HepG2 (cell line): ENCODE data around the gene SERINC4. TPM values are rescaled to one million over a fixed set of nuclear protein-coding genes. Genes with fewer than 3 reads are reported as not detected.
A peak's percentile ranks its signal among the peaks of the same experiment; 100 is the strongest.

ENCODE experiments used
- AGO2 ChIP-seq: fragments of 200-400 bp; formaldehyde crosslinking; optimal IDR thresholded peaks from 2 replicates; pipeline ENCODE3; 2017; ENCODE audit warnings: mild to moderate bottlenecking, low read depth, low read length, moderate library complexity
- CEBPB ChIP-seq: IDR thresholded peaks from 2 replicates; pipeline ENCODE4 v1.6.1; 2011; ENCODE audit warnings: low read depth, low read length, improper control_type of control experiment, borderline replicate concordance
- FOXA3 ChIP-seq: IDR thresholded peaks from 2 replicates; pipeline ENCODE4 v1.6.1; 2016; ENCODE audit warnings: missing genetic modification reagents, missing compliant biosample characterization
- HNRNPK ChIP-seq: fragments of 200-400 bp; formaldehyde crosslinking; IDR thresholded peaks from 2 replicates; pipeline ENCODE4 v1.6.1; 2018; ENCODE audit warnings: low read length, low read depth, moderate library complexity, mild to moderate bottlenecking; ENCODE audit not compliant: poor library complexity, severe bottlenecking
- KDM2A ChIP-seq: sonication (generic); formaldehyde crosslinking; IDR thresholded peaks from 2 replicates; pipeline ENCODE4 v1.4.0; 2020; ENCODE audit warnings: low read depth, missing genetic modification reagents, borderline replicate concordance
- MAX ChIP-seq: IDR thresholded peaks from 2 replicates; pipeline ENCODE4 v1.6.1; 2012; ENCODE audit warnings: inconsistent platforms
- MXD3 ChIP-seq: IDR thresholded peaks from 2 replicates; pipeline ENCODE4 v1.6.1; 2016; ENCODE audit warnings: mild to moderate bottlenecking, missing biosample characterization, missing genetic modification reagents
- NR1H2 ChIP-seq: sonication (generic); formaldehyde crosslinking; IDR thresholded peaks from 2 replicates; pipeline ENCODE4 v1.8.1; 2022; ENCODE audit warnings: low read depth, missing genetic modification reagents, borderline replicate concordance
- SIN3B ChIP-seq: fragments of 150-350 bp; IDR thresholded peaks from 2 replicates; pipeline ENCODE4 v1.6.1; 2014; ENCODE audit warnings: low read length
- SP1 ChIP-seq, 2 experiments: fragments of 450-650 bp in 1 of 2; sonication (generic) in 1 of 2; formaldehyde crosslinking in 1 of 2; IDR thresholded peaks; 2 replicates each; pipeline versions ENCODE4 v1.4.0 to v1.6.1; 2016 to 2020; ENCODE audit warnings: missing genetic modification reagents in 1 of 2
- SRSF1 ChIP-seq: fragments of 200-400 bp; formaldehyde crosslinking; optimal IDR thresholded peaks from 2 replicates; pipeline ENCODE3; 2017; ENCODE audit warnings: mild to moderate bottlenecking, low read depth, low read length, moderate library complexity
- YY1 ChIP-seq: IDR thresholded peaks from 2 replicates; pipeline ENCODE4 v1.6.1; 2011; ENCODE audit warnings: low read length, low read depth, moderate library complexity, mild to moderate bottlenecking; ENCODE audit not compliant: insufficient read depth, insufficient replicate concordance
- ZNF543 ChIP-seq: sonication (generic); formaldehyde crosslinking; IDR thresholded peaks from 2 replicates; pipeline ENCODE4 v1.4.0; 2020; ENCODE audit warnings: mild to moderate bottlenecking, missing genetic modification reagents
- ZNF691 ChIP-seq: sonication (generic); formaldehyde crosslinking; IDR thresholded peaks from 2 replicates; pipeline ENCODE4 v1.4.0; 2020; ENCODE audit warnings: missing genetic modification reagents, low read depth, mild to moderate bottlenecking, borderline replicate concordance
- ZNF768 ChIP-seq: sonication (generic); formaldehyde crosslinking; IDR thresholded peaks from 2 replicates; pipeline ENCODE4 v1.4.0; 2020; ENCODE audit warnings: missing genetic modification reagents
- ZNF782 ChIP-seq: sonication (generic); formaldehyde crosslinking; IDR thresholded peaks from 2 replicates; pipeline ENCODE4 v1.4.0; 2020; ENCODE audit warnings: missing genetic modification reagents, mild to moderate bottlenecking, borderline replicate concordance
- polyA plus RNA-seq, 8 experiments: library from polyadenylated mRNA; depleted of rRNA in 3 of 8; stranded (reverse) in 7 of 8; unstranded in 1 of 8; fragments of >200 nt; fragmentation: Illumina TruSeq in 4 of 8; extraction: Trizol in 4 of 8; gene quantifications; 2 replicates each; pipeline versions ENCODE4 v1.2.1 to v1.2.3, GENCODE V29; 2011 to 2016; ENCODE audit warnings: low read depth in 4 of 8, missing spikeins in 1 of 8, mixed read lengths in 1 of 8; ENCODE audit not compliant: insufficient read depth in 1 of 8
- total RNA-seq, 5 experiments: library from RNA; depleted of rRNA; stranded (reverse); fragments of >200 nt; fragmentation: Illumina TruSeq; extraction: Trizol; gene quantifications; 2 replicates each; pipeline ENCODE4 v1.2.3, GENCODE V29; 2016; ENCODE audit warnings: low read depth in 1 of 5
- TF ChIP-seq, protein P1 (sequence below), 2 experiments: sonication (generic) in 1 of 2; formaldehyde crosslinking in 1 of 2; IDR thresholded peaks; 2 replicates each; pipeline versions ENCODE4 v1.5.1 to v1.6.1; 2011 to 2020; ENCODE audit warnings: borderline replicate concordance in 1 of 2, low read depth in 1 of 2, low read length in 1 of 2, mild to moderate bottlenecking in 1 of 2, missing genetic modification reagents in 1 of 2, moderate library complexity in 1 of 2
- TF ChIP-seq, protein P2 (sequence below): sonication (generic); formaldehyde crosslinking; IDR thresholded peaks from 2 replicates; pipeline ENCODE4 v1.8.1; 2023; ENCODE audit warnings: mild to moderate bottlenecking, missing genetic modification reagents

The SERINC4 gene
- total and polyA plus RNA-seq, 2 of the 13 experiments (the other 11 are each of a cell fraction or from before 2014, with no cell fraction given), result not detected

DNA sequence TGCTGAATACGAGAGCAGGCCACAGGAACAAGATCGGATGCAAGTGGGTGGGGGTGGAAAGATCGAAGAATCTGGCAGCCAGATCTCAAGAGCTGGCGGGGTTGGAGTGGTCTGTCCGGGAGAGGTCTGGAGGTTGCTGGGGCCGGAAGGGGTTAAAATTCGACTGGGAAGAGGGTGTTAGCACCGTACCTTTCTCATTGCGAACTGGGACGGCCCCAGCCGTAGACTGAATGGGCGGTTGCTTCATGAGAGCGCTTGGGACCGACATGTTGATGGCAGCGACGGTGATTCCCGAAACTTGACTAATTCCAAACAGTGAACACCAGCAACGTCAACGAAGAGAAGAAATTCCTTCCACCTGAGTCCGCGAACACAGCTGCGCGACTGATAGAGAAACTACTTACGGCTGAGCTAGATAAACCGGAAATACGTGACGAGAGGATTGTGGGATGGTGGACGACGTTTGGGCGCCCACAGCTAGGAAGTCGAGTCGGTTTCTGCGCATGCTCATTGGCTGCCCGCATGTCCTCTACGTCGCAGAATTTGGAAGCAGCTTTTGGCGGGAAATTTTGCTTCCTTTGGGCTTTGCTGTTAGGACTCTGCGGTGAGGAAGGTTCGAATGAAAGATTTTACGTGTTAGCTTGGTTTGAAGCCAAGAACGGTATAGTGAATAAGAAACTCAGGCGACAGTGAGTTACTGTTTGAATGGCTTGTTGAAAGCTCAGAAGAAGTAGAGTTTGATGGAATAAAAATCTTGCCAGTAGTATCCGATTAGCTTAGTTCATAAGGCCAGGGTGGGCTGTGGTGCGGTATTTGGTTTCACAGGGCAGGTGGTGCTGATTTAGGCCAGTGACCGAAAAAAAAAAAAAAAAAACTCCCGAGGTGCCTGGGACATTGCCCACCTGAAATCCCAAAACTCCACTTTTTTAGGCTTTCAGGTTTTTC, 24.6 kb upstream of the SERINC4 start, which contains the start of gene MFAP1 (continued):
- TF ChIP-seq KDM2A (CRISPR knock-in tag), result peak; percentile 86; the same call in 1 of the 2 replicates
- TF ChIP-seq SIN3B, result 0 out of 2 replicates have a peak, but pooled peaks have one; percentile 50
- peak; percentile 30; the same call in 1 of the 2 replicates for TF ChIP-seq CEBPB
- no peak for TF ChIP-seq ZNF691
- TF ChIP-seq, protein P1, sequence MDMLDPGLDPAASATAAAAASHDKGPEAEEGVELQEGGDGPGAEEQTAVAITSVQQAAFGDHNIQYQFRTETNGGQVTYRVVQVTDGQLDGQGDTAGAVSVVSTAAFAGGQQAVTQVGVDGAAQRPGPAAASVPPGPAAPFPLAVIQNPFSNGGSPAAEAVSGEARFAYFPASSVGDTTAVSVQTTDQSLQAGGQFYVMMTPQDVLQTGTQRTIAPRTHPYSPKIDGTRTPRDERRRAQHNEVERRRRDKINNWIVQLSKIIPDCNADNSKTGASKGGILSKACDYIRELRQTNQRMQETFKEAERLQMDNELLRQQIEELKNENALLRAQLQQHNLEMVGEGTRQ (IDR thresholded peaks at IDR 0.05; ENCODE audit: low read depth, low read length), result no peak
- TF ChIP-seq, protein P1 (CRISPR knock-in tag; IDR thresholded peaks at IDR 0.05; ENCODE audit: borderline replicate concordance), result no peak
- peak; percentile 56 for TF ChIP-seq FOXA3
- peak; percentile 62; the same call in 1 of the 2 replicates for TF ChIP-seq ZNF782 (CRISPR knock-in tag)
- peak; percentile 25 for TF ChIP-seq YY1
- TF ChIP-seq ZNF768 (CRISPR knock-in tag), result no peak
- 0 out of 2 replicates have a peak, but pooled peaks have one; percentile 25 for TF ChIP-seq ZNF543 (CRISPR knock-in tag)
- no peak for TF ChIP-seq AGO2
- no peak for TF ChIP-seq SRSF1
- TF ChIP-seq MAX, result peak; percentile 96
- TF ChIP-seq HNRNPK, result no peak
- peak; percentile 57 for TF ChIP-seq MXD3 (CRISPR knock-in tag)
- no peak for TF ChIP-seq SP1 (IDR thresholded peaks at IDR 0.05)
- 0 out of 2 replicates have a peak, but pooled peaks have one; percentile 36 for TF ChIP-seq SP1 (CRISPR knock-in tag; IDR thresholded peaks at IDR 0.05)
- TF ChIP-seq NR1H2, result no peak
- TF ChIP-seq, protein P2, sequence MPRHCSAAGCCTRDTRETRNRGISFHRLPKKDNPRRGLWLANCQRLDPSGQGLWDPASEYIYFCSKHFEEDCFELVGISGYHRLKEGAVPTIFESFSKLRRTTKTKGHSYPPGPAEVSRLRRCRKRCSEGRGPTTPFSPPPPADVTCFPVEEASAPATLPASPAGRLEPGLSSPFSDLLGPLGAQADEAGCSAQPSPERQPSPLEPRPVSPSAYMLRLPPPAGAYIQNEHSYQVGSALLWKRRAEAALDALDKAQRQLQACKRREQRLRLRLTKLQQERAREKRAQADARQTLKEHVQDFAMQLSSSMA (CRISPR knock-in tag), result peak; percentile 68; the same call in 1 of the 2 replicates
